ENCODE measurements around the gene LHFPL5. TPM values are rescaled to one million over a fixed set of nuclear protein-coding genes. Genes with fewer than 3 reads are reported as not detected.

LHFPL5 gene
- total and polyA plus RNA-seq, 2 of the 8 experiments (the other 6 are each of a cell fraction or from before 2014, with no cell fraction given) = 0.03 TPM; not detected in 1

- TF ChIP-seq, protein P1, sequence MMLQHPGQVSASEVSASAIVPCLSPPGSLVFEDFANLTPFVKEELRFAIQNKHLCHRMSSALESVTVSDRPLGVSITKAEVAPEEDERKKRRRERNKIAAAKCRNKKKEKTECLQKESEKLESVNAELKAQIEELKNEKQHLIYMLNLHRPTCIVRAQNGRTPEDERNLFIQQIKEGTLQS (IDR thresholded peaks at IDR 0.05; ENCODE audit: insufficient read depth, low read depth, low read length) = peak; percentile 36; the same call in 1 of the 2 replicates
- TF ChIP-seq RFX5 (IDR thresholded peaks at IDR 0.05; ENCODE audit: borderline replicate concordance, low read depth, low read length) = no peak
- TF ChIP-seq JUN (IDR thresholded peaks at IDR 0.05; ENCODE audit: low read depth, low read length) = no peak
- TF ChIP-seq PHF8 (conservative IDR thresholded peaks at IDR 0.05; ENCODE audit: low read depth, low read length) = peak; percentile 59; the same call in 1 of the 2 replicates
- TF ChIP-seq KDM4A (IDR thresholded peaks at IDR 0.05; ENCODE audit: low read depth, low read length, severe bottlenecking) = peak; percentile 79
- TF ChIP-seq KDM5A (IDR thresholded peaks at IDR 0.05; ENCODE audit: low read length) = no peak
- peak in 1 of 2 experiments; percentile 57; a peak in 1 of 3 replicates for TF ChIP-seq POLR2A (IDR thresholded peaks at IDR 0.05; ENCODE audit: control extremely low read depth in 1 of 2, low read depth in 2 of 2, low read length in 2 of 2)
- peak in 1 of 2 experiments; percentile 61; a peak in 1 of 4 replicates for TF ChIP-seq HDAC2 (IDR thresholded peaks at IDR 0.05; ENCODE audit: borderline replicate concordance in 1 of 2, low read depth in 2 of 2, low read length in 2 of 2)
- 0 out of 2 replicates have a peak, but pooled peaks have one; percentile 31 for TF ChIP-seq YY1 (IDR thresholded peaks at IDR 0.05; ENCODE audit: low read depth, low read length)
- TF ChIP-seq TCF12 (IDR thresholded peaks at IDR 0.05; ENCODE audit: low read depth, low read length) = no peak
- no peak for TF ChIP-seq CEBPB (IDR thresholded peaks at IDR 0.05; ENCODE audit: low read depth, low read length)
- TF ChIP-seq TAF1 (IDR thresholded peaks at IDR 0.05; ENCODE audit: low read depth, low read length) = peak; percentile 40; the same call in 1 of the 2 replicates
- TF ChIP-seq ZNF274 (IDR thresholded peaks at IDR 0.05; ENCODE audit: borderline replicate concordance, extremely low read depth, low read length) = no peak
- peak; percentile 49 for TF ChIP-seq ASH2L (IDR thresholded peaks at IDR 0.05; ENCODE audit: low read length)
- peak; percentile 68; the same call in 1 of the 2 replicates for TF ChIP-seq RBBP5 (IDR thresholded peaks at IDR 0.05; ENCODE audit: borderline replicate concordance, low read depth, low read length)
- TF ChIP-seq, protein P2, sequence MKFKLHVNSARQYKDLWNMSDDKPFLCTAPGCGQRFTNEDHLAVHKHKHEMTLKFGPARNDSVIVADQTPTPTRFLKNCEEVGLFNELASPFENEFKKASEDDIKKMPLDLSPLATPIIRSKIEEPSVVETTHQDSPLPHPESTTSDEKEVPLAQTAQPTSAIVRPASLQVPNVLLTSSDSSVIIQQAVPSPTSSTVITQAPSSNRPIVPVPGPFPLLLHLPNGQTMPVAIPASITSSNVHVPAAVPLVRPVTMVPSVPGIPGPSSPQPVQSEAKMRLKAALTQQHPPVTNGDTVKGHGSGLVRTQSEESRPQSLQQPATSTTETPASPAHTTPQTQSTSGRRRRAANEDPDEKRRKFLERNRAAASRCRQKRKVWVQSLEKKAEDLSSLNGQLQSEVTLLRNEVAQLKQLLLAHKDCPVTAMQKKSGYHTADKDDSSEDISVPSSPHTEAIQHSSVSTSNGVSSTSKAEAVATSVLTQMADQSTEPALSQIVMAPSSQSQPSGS (IDR thresholded peaks at IDR 0.05; ENCODE audit: low read length) = no peak
- TF ChIP-seq NANOG (IDR thresholded peaks at IDR 0.05; ENCODE audit: insufficient read depth, low read depth, low read length, poor library complexity, severe bottlenecking) = no peak
- peak; percentile 90 for TF ChIP-seq E2F6 (IDR thresholded peaks at IDR 0.05)
Observed at GRCh38 chr6:35776364-35777215, 28.6 kb upstream of the LHFPL5 start, which contains the start of gene CLPSL2 (continued).

Measured in H1 (cell line).